HEK293 (cell line): ENCODE data around the gene NOC2L.
A peak's percentile ranks its signal among the peaks of the same experiment; 100 is the strongest.

Experiments
- INSM2 ChIP-seq: fragments of 450-650 bp; formaldehyde crosslinking; IDR thresholded peaks from 2 replicates; pipeline ENCODE4 v1.5.1; 2016; ENCODE audit warnings: missing biosample characterization, missing genetic modification characterization
- PATZ1 ChIP-seq: fragments of 450-650 bp; formaldehyde crosslinking; IDR thresholded peaks from 2 replicates; pipeline ENCODE4 v1.5.1; 2016; ENCODE audit warnings: missing biosample characterization, missing genetic modification characterization
- PRDM6 ChIP-seq: fragments of 450-650 bp; formaldehyde crosslinking; IDR thresholded peaks from 2 replicates; pipeline ENCODE4 v1.5.1; 2017; ENCODE audit warnings: missing biosample characterization, missing genetic modification characterization
- SP7 ChIP-seq: fragments of 450-650 bp; formaldehyde crosslinking; IDR thresholded peaks from 2 replicates; pipeline ENCODE4 v1.5.1; 2016; ENCODE audit warnings: missing biosample characterization, missing genetic modification characterization
- YY1 ChIP-seq: fragments of 450-650 bp; formaldehyde crosslinking; IDR thresholded peaks from 2 replicates; pipeline ENCODE4 v1.5.1; 2018; ENCODE audit warnings: missing biosample characterization, missing genetic modification characterization
- ZBTB11 ChIP-seq: fragments of 450-650 bp; formaldehyde crosslinking; conservative IDR thresholded peaks from 2 replicates; pipeline ENCODE4 v1.5.1; 2016; ENCODE audit warnings: low read depth, missing biosample characterization, missing genetic modification characterization
- ZBTB17 ChIP-seq: fragments of 450-650 bp; formaldehyde crosslinking; IDR thresholded peaks from 2 replicates; pipeline ENCODE4 v1.5.1; 2016; ENCODE audit warnings: missing biosample characterization, missing genetic modification characterization
- ZBTB48 ChIP-seq: fragments of 450-650 bp; formaldehyde crosslinking; IDR thresholded peaks from 2 replicates; pipeline ENCODE4 v1.5.1; 2016; ENCODE audit warnings: missing biosample characterization, missing genetic modification characterization
- ZBTB8A ChIP-seq: fragments of 450-650 bp; formaldehyde crosslinking; IDR thresholded peaks from 2 replicates; pipeline ENCODE4 v1.5.1; 2016; ENCODE audit warnings: missing biosample characterization, missing genetic modification characterization
- ZNF10 ChIP-seq: fragments of 450-650 bp; formaldehyde crosslinking; IDR thresholded peaks from 2 replicates; pipeline ENCODE4 v1.5.1; 2017; ENCODE audit warnings: missing biosample characterization, missing genetic modification characterization
- ZNF148 ChIP-seq: fragments of 450-650 bp; formaldehyde crosslinking; IDR thresholded peaks from 2 replicates; pipeline ENCODE4 v1.5.0; 2017; ENCODE audit warnings: missing biosample characterization, missing genetic modification characterization, borderline replicate concordance
- ZNF248 ChIP-seq: fragments of 450-650 bp; formaldehyde crosslinking; IDR thresholded peaks from 2 replicates; pipeline ENCODE4 v1.5.1; 2017; ENCODE audit warnings: missing biosample characterization, missing genetic modification characterization
- ZNF280C ChIP-seq: fragments of 450-650 bp; formaldehyde crosslinking; IDR thresholded peaks from 2 replicates; pipeline ENCODE4 v1.5.1; 2016; ENCODE audit warnings: missing biosample characterization, missing genetic modification characterization
- ZNF341 ChIP-seq: fragments of 450-650 bp; formaldehyde crosslinking; IDR thresholded peaks from 2 replicates; pipeline ENCODE4; 2016; ENCODE audit warnings: low read depth, missing biosample characterization, missing genetic modification characterization
- ZNF366 ChIP-seq: fragments of 450-650 bp; formaldehyde crosslinking; conservative IDR thresholded peaks from 2 replicates; pipeline ENCODE4 v1.5.1; 2016; ENCODE audit warnings: missing biosample characterization, missing genetic modification characterization
- ZNF404 ChIP-seq: fragments of 450-650 bp; formaldehyde crosslinking; IDR thresholded peaks from 2 replicates; pipeline ENCODE4 v1.5.1; 2017; ENCODE audit warnings: missing biosample characterization, missing genetic modification characterization
- ZNF521 ChIP-seq: fragments of 450-650 bp; formaldehyde crosslinking; IDR thresholded peaks from 2 replicates; pipeline ENCODE4 v1.5.1; 2017; ENCODE audit warnings: missing biosample characterization, mild to moderate bottlenecking, missing genetic modification characterization
- ZNF561 ChIP-seq: fragments of 450-650 bp; IDR thresholded peaks from 2 replicates; pipeline ENCODE4 v1.5.1; 2018; ENCODE audit warnings: missing biosample characterization, missing genetic modification characterization, borderline replicate concordance
- ZNF600 ChIP-seq: fragments of 450-650 bp; formaldehyde crosslinking; IDR thresholded peaks from 2 replicates; pipeline ENCODE4 v1.5.1; 2016; ENCODE audit warnings: missing biosample characterization, missing genetic modification characterization
- ZNF670 ChIP-seq: fragments of 450-650 bp; formaldehyde crosslinking; IDR thresholded peaks from 2 replicates; pipeline ENCODE4 v1.5.1; 2016; ENCODE audit warnings: missing biosample characterization, missing genetic modification characterization, low read depth
- ZSCAN16 ChIP-seq: fragments of 450-650 bp; formaldehyde crosslinking; IDR thresholded peaks from 2 replicates; pipeline ENCODE4 v1.5.1; 2016; ENCODE audit warnings: missing biosample characterization, missing genetic modification characterization

The NOC2L gene

GRCh38 chr1:936348-937264, 22.4 kb downstream of the NOC2L start (continued):
- TF ChIP-seq INSM2 (tag by site-specific recombination), result no peak
- 0 out of 2 replicates have a peak, but pooled peaks have one; percentile 18 for TF ChIP-seq YY1 (tag by site-specific recombination)
- no peak for TF ChIP-seq ZNF148 (tag by site-specific recombination)
- no peak for TF ChIP-seq ZBTB11 (tag by site-specific recombination)
- TF ChIP-seq ZBTB8A, result peak; percentile 35; the same call in 1 of the 2 replicates
- peak; percentile 81 for TF ChIP-seq PATZ1 (tag by site-specific recombination)
- TF ChIP-seq ZNF280C (tag by site-specific recombination), result no peak
- TF ChIP-seq SP7 (tag by site-specific recombination), result 0 out of 2 replicates have a peak, but pooled peaks have one; percentile 23
- TF ChIP-seq ZBTB48 (tag by site-specific recombination), result peak; percentile 11; the same call in 1 of the 2 replicates
- peak; percentile 35; the same call in 1 of the 2 replicates for TF ChIP-seq ZNF341 (tag by site-specific recombination)
- no peak for TF ChIP-seq ZNF10
- no peak for TF ChIP-seq ZNF366 (tag by site-specific recombination)
- peak; percentile 90 for TF ChIP-seq ZNF600
- no peak for TF ChIP-seq ZNF248 (tag by site-specific recombination)
- TF ChIP-seq ZNF404 (tag by site-specific recombination), result no peak
- no peak for TF ChIP-seq ZSCAN16 (tag by site-specific recombination)
- TF ChIP-seq ZNF561, result 0 out of 2 replicates have a peak, but pooled peaks have one; percentile 20
- TF ChIP-seq ZNF670 (tag by site-specific recombination), result no peak
- no peak for TF ChIP-seq ZBTB17 (tag by site-specific recombination)
- no peak for TF ChIP-seq PRDM6 (tag by site-specific recombination)
- TF ChIP-seq ZNF521 (tag by site-specific recombination), result no peak
